Esophagus squamous epithelium (tissue), 5 donors: ENCODE data around the gene RAPGEF5. TPM values are rescaled to one million over a fixed set of nuclear protein-coding genes. Genes with fewer than 3 reads are reported as not detected.
"Not testable (repeated sequence)": the region's sequence is repeated elsewhere in the genome, so short reads cannot be mapped to it uniquely, and the experiment has no call there.

Experiments
- DNase-seq: peaks from one replicate; lab custom pipeline; 2025; lab: John Stamatoyannopoulos, UW
- H3K27ac ChIP-seq, 4 donors: fragments of 200-600 bp; sonication (generic); one replicate each; pipeline ENCODE4 v1.5.1; 2016 to 2019; ENCODE audit warnings: mild to moderate bottlenecking in 1 of 4
- H3K27me3 ChIP-seq, 4 donors: fragments of 200-600 bp; sonication (generic); 1 replicate in 3 of 4; 2 replicates in 1 of 4; pipeline versions ENCODE4 v1.5.1 to v1.6.0; 2017 to 2021; ENCODE audit warnings: antibody characterized with exemption in 1 of 4
- H3K36me3 ChIP-seq, 3 donors: fragments of 200-600 bp; sonication (generic); one replicate each; pipeline ENCODE4 v1.5.1; 2016 to 2019
- H3K4me1 ChIP-seq, 3 donors: fragments of 200-600 bp; sonication (generic); one replicate each; pipeline ENCODE4 v1.5.1; 2017 to 2019
- H3K4me3 ChIP-seq, 4 donors: fragments of 200-600 bp; sonication (generic); 1 replicate in 3 of 4; 2 replicates in 1 of 4; pipeline ENCODE4 v1.5.1; 2016 to 2019; ENCODE audit warnings: mild to moderate bottlenecking in 2 of 4, moderate library complexity in 1 of 4
- H3K9me3 ChIP-seq, 3 donors: fragments of 200-600 bp; sonication (generic); one replicate each; pipeline ENCODE4 v1.5.1; 2016 to 2019
- POLR2A ChIP-seq, 4 donors: fragments of 450-650 bp; IDR thresholded peaks; one replicate each; pipeline ENCODE4 v1.6.1; 2017; ENCODE audit warnings: antibody characterized with exemption in 4 of 4, mild to moderate bottlenecking in 4 of 4, moderate library complexity in 3 of 4
- WGBS, 2 donors: methylation state at CpG; one replicate each; pipeline ENCODE4 v1.1.5; 2018; 5-methylcytosine and 5-hydroxymethylcytosine counted together
- intact Hi-C: fragments of 100-400 bp; cut with DNase I; formaldehyde crosslinking; loops from one replicate; pipeline ENCODE4 v1.15.0; 2022
- total RNA-seq, 4 donors: library from RNA; depleted of rRNA; stranded (reverse); fragments of >200 nt; gene quantifications; one replicate each; pipeline ENCODE4 v1.1.0, GENCODE V29; 2016
- TF ChIP-seq, protein P1 (sequence below), 6 experiments: fragments of 450-650 bp in 4 of 6; fragments of 200-600 bp in 2 of 6; sonication (generic) in 2 of 6; IDR thresholded peaks; one replicate each; pipeline ENCODE4 v1.5.1; 2016 to 2019; ENCODE audit warnings: antibody characterized with exemption in 6 of 6, mild to moderate bottlenecking in 4 of 6, moderate library complexity in 4 of 6
- donor health status: DM: yes; HTN: yes; CAD: no.

RAPGEF5 gene
- total RNA-seq, 4 donors from 2014 or later = 16.9 to 50.5 (median 38.4) TPM

DNA sequence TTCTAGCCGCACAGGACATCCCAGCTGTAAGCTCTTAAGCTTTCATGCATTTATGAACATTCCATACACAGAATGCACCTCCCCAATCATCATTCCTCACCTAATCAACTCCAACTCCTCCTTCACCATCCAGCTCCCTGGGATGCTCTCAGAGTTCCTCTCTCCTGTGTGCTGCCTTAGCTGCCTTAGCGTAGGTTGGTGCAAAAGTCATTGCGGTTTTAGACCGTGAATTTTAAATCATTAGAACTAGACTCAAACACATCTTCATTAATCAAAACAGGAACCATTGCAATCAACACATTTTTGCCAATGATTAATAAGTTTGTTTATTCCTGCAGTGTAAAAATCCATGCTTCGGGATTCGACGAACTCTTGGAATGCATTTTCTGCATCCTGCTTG, 251.4 kb downstream of the RAPGEF5 start:
- no peak for DNase-seq
- WGBS, 2 donors = 93 to 96% methylated on average over 7 of the region's 7 CpGs
- Histone ChIP-seq H3K9me3 (no peaks in the 10 kb centered on the region), H3K4me1 (no peaks in the 10 kb centered on the region), H3K4me3 (no peak overlapping the region), H3K27me3 (peaks cover 0 to 12% (median 0%) of the 10 kb centered on the region in 4 donors), H3K27ac (no peak overlapping the region), H3K36me3 (no peaks in the 10 kb centered on the region)
- TF ChIP-seq, protein P1, sequence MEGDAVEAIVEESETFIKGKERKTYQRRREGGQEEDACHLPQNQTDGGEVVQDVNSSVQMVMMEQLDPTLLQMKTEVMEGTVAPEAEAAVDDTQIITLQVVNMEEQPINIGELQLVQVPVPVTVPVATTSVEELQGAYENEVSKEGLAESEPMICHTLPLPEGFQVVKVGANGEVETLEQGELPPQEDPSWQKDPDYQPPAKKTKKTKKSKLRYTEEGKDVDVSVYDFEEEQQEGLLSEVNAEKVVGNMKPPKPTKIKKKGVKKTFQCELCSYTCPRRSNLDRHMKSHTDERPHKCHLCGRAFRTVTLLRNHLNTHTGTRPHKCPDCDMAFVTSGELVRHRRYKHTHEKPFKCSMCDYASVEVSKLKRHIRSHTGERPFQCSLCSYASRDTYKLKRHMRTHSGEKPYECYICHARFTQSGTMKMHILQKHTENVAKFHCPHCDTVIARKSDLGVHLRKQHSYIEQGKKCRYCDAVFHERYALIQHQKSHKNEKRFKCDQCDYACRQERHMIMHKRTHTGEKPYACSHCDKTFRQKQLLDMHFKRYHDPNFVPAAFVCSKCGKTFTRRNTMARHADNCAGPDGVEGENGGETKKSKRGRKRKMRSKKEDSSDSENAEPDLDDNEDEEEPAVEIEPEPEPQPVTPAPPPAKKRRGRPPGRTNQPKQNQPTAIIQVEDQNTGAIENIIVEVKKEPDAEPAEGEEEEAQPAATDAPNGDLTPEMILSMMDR (IDR thresholded peaks at IDR 0.05) = no peak
- no peak for TF ChIP-seq POLR2A (IDR thresholded peaks at IDR 0.05)
- intact Hi-C loops = no loop called here

DNA sequence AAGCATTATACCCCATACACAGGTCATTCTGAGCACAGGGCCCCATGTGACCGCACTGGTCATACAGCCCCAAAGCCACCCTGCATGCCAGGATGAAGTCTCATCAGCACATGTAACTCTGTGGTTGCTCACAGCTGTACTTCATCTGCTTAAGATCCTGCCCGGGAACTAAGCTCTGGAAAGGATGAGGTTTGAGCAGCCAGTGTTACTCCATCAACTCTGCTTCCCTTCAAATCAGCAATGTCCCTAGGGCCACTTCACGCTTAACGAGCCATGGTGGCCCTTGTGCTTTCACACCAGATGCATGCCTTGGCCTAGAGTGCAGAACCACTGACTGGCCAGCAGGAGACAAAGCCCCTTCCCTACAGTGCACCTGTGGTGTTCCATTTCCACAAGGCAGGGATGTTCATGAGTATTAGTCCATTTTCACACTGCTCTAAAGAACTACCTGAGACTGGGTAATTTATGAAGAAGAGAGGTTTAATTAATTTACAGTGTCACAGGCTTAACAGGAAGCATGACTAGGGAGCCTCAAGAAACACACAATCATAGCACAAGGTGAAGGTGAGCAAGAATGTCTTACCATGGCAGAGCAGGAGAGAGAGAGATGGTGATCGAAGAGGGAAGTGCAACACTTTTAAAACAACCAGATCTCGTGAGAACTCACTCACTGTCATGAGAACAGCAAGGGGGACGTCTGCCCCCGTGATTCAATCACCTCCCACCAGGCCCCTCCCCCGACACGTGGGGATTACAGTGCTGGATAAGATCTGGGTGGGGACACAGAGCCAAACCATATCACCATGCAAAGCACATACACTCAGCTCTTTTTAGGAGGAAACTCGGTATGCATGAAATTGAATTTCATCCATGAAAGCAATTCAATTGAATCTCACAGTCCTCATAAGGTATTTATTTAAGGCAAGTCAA, 262.3 kb downstream of the RAPGEF5 start:
- intact Hi-C loops = no loop called here
- Histone ChIP-seq H3K36me3 (no peaks in the 10 kb centered on the region), H3K27ac (no peak overlapping the region), H3K4me3 (no peak overlapping the region), H3K27me3 (peaks cover 0 to 12% (median 0%) of the 10 kb centered on the region in 4 donors), H3K9me3 (no peaks in the 10 kb centered on the region), H3K4me1 (peaks cover 0 to 5% (median 4%) of the 10 kb centered on the region in 3 donors)
- WGBS, 2 donors = 57 to 68% methylated on average over 11 of the region's 11 CpGs
- TF ChIP-seq, protein P1 (IDR thresholded peaks at IDR 0.05) = no peak
- TF ChIP-seq POLR2A (IDR thresholded peaks at IDR 0.05) = no peak
- no peak for DNase-seq

DNA sequence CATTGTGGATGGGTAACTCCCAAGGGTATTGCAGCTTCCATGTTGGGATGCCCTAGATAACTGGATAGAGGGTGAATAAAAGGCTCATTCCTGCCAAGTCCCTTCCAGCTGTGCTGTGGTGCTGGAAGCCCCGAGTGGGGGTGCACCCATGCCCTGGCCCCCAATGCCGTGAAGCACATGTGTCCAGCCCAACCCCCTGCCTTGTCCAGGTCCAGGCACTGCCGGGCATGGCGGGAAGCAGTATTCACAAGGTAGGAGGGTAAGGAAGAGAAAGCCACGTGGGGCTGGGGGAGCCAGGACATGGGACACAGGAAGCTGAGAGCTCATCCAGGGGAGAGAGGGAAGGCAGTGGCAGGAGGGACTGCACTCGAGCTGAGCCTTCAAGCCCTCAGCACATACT, 263.0 kb downstream of the RAPGEF5 start:
- no peak for TF ChIP-seq POLR2A (IDR thresholded peaks at IDR 0.05)
- TF ChIP-seq, protein P1 (IDR thresholded peaks at IDR 0.05) = no peak
- H3K27me3 ChIP-seq = peaks cover 0 to 10% (median 0%) of the 10 kb centered on the region in 4 donors
- H3K9me3 ChIP-seq = no peaks in the 10 kb centered on the region
- intact Hi-C loops = no loop called here
- H3K4me1 ChIP-seq = peaks cover 0 to 5% (median 4%) of the 10 kb centered on the region in 3 donors
- H3K4me3 ChIP-seq = no peak overlapping the region
- WGBS, 2 donors = 0 to 43% methylated on average over 1 of the region's 6 CpGs
- no peak for DNase-seq
- H3K36me3 ChIP-seq = no peaks in the 10 kb centered on the region
- H3K27ac ChIP-seq = no peak overlapping the region

DNA sequence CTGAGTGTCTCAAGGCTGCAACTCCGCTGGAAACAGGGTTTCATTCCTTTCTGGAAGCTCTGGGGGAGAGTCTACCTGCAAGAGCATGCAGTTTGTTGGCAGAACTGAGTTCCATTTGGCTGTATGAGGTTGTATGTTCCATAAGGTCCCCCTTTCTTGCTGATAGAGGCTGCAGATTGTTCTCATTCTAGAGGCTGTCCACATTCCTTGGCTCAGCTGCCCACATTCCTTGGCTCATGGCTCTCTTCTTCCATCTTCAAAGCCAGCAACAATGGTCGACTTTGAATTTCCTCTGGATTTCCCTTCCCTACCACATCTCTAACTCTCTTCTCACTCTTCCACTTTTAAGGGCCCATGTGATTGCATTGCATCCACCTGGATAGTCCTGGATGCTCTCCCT, 264.0 kb downstream of the RAPGEF5 start:
- Histone ChIP-seq H3K27ac (no peak overlapping the region), H3K4me1 (peaks cover 0 to 5% (median 4%) of the 10 kb centered on the region in 3 donors), H3K27me3 (peaks cover 0 to 6% (median 0%) of the 10 kb centered on the region in 4 donors), H3K9me3 (no peaks in the 10 kb centered on the region), H3K4me3 (no peak overlapping the region), H3K36me3 (no peaks in the 10 kb centered on the region)
- 15 to 23% methylated on average over 2 of the region's 2 CpGs for WGBS, 2 donors
- TF ChIP-seq POLR2A (IDR thresholded peaks at IDR 0.05) = no peak
- TF ChIP-seq, protein P1 (IDR thresholded peaks at IDR 0.05) = no peak
- intact Hi-C loops = no loop called here
- DNase-seq = no peak

DNA sequence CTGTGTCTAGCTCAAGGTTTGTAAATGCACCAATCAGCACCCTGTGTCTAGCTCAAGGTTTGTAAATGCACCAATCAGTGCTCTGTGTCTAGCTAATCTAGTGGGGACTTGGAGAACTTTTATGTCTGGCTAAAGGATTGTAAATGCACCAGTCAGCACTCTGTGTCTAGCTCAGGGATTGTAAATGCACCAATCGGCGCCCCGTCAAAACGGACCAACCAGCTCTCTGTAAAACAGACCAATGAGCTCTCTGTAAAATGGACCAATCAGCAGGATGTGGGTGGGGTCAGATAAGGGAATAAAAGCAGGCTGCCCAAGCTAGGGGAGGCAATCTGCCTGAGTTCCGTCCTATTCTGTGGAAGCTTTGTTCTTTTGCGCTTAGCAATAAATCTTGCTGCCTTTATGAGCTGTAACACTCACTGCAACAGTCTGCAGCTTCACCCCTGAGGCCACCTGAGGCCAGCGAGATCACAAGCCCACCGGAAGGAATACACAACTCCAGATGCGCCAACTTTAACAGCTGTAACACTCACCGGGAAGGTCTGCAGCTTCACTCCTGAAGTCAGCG, 265.9 kb downstream of the RAPGEF5 start:
- H3K27ac ChIP-seq, H3K36me3 ChIP-seq, H3K4me1 ChIP-seq, DNase-seq, intact Hi-C loops, H3K9me3 ChIP-seq, H3K4me3 ChIP-seq, H3K27me3 ChIP-seq: not testable (repeated sequence)
- 96 to 97% methylated on average over 6 to 9 of the region's 11 CpGs for WGBS, 2 donors
